Effector CD4-positive, alpha-beta T cell (primary cell): ENCODE measurements around the gene MRPL9.
"Not testable (repeated sequence)": the region's sequence is repeated elsewhere in the genome, so short reads cannot be mapped to it uniquely, and the experiment has no call there.

Experiments used
- DNase-seq: peaks from one replicate; pipeline ENCODE4 v3.0.0-alpha.2; 2020

The MRPL9 gene

GRCh38 chr1:151783796-151784195 lies 20.5 kb upstream of the MRPL9 start:
- no peak for DNase-seq

- no peak for DNase-seq
Measured at GRCh38 chr1:151782741-151783140, 19.4 kb upstream of the MRPL9 start.

DNA sequence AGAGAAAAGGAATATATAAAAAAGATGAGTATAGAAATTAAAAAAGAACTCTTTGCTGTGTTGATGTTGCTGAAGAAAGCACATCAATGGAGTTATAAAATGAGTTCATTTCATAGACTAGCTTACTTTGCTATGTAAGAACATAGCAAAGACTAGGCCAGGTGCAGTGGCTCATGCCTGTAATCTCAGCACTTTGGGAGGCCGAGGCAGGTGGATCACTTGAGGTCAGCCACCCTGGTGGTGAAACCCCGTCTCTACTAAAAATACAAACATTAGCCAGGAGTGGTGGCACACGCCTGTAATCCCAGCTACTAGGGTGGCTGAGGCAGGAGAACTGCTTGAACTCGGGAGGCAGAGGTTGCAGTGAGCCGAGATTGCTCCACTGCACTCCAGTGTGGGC lies 18.7 kb upstream of the MRPL9 start:
- DNase-seq = not testable (repeated sequence)

DNA sequence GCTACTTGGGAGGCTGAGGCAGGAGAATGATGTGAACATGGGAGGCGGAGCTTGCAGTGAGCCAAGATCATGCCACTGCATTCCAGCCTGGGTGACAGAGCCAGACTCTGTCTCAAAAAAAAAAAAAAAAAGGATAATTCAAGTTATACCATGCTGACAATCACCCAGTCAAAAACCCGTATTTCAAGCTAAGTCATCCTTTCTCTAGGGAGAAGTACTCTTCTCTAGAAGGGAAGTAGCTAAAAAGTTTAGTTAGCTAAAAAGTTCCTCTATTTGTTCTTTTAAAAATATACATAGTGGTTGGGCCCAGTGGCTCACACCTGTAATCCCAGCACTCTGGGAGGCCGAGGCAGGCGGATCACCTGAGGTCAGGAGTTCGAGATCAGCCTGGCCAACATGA lies 17.4 kb upstream of the MRPL9 start:
- DNase-seq = not testable (repeated sequence)

DNA sequence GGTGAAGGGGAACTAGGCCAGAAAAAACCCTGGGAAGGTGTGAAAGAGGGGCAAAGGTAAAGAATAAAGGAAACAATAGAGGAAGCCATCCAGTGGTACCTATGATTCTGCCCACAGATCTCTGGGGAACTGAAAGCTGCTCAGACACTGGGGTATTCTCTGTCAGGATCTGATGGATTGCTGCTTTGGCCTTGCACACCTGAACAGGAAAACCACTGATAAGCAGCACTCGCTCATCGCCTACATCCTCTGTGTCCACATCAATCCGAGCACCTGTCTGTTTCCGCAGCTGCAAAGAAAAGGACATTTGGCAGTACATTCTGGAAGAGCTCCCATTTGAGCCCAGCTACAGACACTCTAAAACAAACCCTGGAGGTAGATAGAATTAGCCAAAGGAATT lies 16.6 kb upstream of the MRPL9 start:
- no peak for DNase-seq

GRCh38 chr1:151777317-151777716 lies 14.0 kb upstream of the MRPL9 start:
- no peak for DNase-seq

- no peak for DNase-seq
Measured at GRCh38 chr1:151776665-151777062, 13.4 kb upstream of the MRPL9 start.

GRCh38 chr1:151775894-151776664 lies 12.8 kb upstream of the MRPL9 start:
- DNase-seq = no peak

GRCh38 chr1:151774256-151774922 lies 11.1 kb upstream of the MRPL9 start:
- DNase-seq = no peak

GRCh38 chr1:151773702-151774101 lies 10.4 kb upstream of the MRPL9 start:
- DNase-seq = no peak

DNA sequence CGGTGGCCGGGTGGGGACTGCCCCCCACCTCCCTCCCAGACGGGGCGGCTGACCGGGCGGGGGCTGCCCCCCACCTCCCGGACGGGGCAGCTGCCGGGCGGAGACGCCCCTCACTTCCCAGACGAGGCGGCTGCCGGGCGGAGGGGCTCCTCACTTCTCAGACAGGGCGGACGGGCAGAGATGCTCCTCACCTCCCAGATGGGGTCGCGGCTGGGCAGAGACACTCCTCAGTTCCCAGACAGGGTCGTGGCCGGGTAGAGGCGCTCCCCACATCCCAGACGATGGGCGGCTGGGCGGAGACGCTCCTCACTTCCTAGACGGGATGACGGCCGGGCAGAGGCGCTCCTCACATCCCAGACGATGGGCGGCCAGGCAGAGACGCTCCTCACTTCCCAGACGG lies 6.0 kb upstream of the MRPL9 start:
- not testable (repeated sequence) for DNase-seq

GRCh38 chr1:151768351-151769066 lies 5.2 kb upstream of the MRPL9 start:
- not testable (repeated sequence) for DNase-seq

GRCh38 chr1:151763990-151764389 lies 694 bp upstream of the MRPL9 start:
- DNase-seq = no peak

GRCh38 chr1:151760597-151761385 lies 2.5 kb downstream of the MRPL9 start:
- no peak for DNase-seq

DNA sequence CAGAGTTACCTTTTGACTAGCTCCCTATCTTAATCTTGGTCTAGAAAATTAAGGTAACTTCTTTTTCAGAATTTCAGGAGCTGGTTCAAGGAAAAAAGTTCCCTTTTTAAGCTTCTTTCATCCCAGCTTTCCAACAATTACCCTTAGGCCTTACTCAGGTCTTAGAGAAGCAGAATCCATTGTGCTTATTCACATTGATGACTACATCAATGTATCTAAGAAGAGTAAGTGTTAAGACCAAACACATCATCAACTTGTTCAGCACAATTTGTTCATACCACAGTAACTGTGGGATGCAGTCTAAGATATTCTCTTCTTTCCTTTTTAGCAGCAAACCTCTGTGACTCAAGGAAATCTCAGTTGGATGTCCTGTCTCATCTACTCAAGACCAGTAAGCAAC lies 4.1 kb downstream of the MRPL9 start:
- DNase-seq = no peak

- DNase-seq = no peak
Measured at GRCh38 chr1:151756291-151756690, 7.0 kb downstream of the MRPL9 start.

GRCh38 chr1:151741516-151741915 lies 21.8 kb downstream of the MRPL9 start:
- no peak for DNase-seq

DNA sequence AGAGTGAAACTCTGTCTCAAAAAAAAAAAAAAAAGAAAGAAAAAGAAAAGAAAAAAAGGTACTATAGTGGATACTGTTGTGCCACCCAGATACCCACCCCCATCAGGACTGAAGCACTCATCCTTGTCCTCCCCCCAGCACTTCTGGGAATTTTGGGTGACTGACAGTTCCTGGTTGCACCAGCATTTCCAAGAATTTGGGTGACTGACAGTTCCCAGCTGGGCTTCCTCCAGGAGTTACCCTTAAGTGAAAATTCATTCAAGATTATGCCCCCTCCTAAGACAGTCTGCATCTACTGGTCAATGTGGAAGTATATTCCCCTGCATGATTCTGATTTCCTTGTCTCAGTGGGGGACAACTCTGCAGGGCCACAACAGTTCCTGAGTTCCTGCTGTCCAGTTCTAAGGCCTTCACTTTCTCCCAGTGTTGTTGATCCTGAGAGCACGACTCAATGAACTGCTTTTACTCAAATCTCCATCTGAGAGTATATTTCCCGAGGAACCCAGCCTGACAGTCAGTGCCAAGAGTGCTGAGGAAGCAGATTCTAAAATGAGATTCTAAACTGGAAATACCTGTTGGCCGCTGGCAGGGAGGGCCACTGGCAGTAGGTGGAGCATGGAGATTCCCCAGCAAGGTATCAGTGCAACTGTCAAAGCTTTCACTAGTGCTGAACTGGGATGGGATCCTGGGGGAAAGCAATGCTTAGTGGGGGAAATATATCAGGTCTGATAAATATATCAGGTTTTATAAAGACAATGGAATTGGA lies 23.5 kb downstream of the MRPL9 start:
- no peak for DNase-seq

DNA sequence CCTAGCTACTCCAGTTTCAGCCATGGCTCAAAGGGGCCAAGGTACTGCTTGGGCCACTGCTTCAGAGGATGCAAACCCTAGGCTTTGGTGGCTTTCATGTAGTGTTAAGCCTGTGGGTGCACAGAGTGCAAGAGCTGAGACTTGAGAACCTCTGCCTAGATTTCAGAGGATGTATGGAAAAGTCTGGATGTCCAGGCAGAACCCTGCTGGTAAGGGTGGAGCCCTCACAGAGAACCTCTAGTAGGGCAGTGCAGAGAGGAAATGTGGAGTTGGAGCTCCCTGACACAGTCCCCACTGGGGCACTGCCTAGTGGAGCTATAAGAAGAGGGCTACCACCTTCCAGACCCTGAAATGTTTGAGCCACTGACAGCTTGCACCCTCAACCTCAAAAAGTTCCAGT lies 25.8 kb downstream of the MRPL9 start:
- no peak for DNase-seq

- no peak for DNase-seq
Measured at GRCh38 chr1:151737026-151737425, 26.3 kb downstream of the MRPL9 start.

DNA sequence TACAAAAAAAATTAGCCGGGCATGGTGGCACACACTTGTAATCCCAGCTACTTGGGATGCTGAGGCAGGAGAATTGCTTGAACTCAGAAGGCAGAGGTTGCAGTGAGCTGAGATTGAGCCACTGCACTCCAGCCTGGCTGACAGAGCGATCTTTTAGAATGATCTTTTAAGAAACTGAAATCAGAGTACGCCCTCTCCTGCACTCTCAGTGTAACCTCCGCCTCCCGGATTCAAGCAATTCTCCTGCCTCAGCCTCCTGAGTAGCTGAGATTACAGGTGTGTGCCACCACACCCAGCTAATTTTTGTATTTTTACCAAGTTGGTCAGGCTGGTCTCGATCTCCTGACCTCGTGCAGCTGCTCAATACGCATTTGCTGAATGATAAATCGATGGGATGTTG lies 29.3 kb downstream of the MRPL9 start:
- DNase-seq = not testable (repeated sequence)

DNA sequence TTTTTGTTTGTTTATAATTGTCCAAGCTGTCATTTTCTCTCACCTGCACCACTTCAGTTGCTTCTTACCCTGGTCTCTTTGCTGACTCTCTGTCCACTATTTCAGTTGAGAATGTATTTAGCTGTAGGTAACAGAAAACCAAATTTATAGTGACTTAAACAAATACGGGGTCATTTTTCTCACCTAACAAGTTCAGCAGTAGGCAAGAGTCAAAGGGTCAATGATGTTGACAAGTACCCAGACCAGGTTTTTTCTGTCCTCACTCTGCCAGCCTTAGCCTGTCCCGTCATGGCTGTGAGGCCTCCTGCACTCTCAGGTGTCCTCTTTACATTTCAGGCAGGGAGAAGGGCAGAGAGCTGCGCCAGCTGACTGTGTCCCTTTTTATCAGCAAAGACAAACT lies 30.2 kb downstream of the MRPL9 start:
- DNase-seq = no peak
